Stimulated activated CD8-positive, alpha-beta memory T cell treated with anti-CD3 and anti-CD28 coated beads, Interleukin-7, amount 100 ng/mL, for 48 hours (primary cell): ENCODE results near the gene RAF1.
"Not testable (repeated sequence)": the region's sequence is repeated elsewhere in the genome, so short reads cannot be mapped to it uniquely, and the experiment has no call there.

Experiments
- DNase-seq, 2 donors: peaks; one replicate each; pipeline ENCODE4 v3.0.0-alpha.2; 2020; ENCODE audit warnings: low read depth in 1 of 2; ENCODE audit errors: extremely low read depth in 1 of 2

The RAF1 gene

GRCh38 chr3:12643724-12644123 lies 20.2 kb downstream of the RAF1 start:
- DNase-seq, result no peak

GRCh38 chr3:12643010-12643380 lies 20.9 kb downstream of the RAF1 start:
- no peak for DNase-seq

- not testable (repeated sequence) for DNase-seq
Observed at GRCh38 chr3:12640853-12641252, 23.1 kb downstream of the RAF1 start.

- DNase-seq, result no peak
Observed at GRCh38 chr3:12638105-12638504, 25.8 kb downstream of the RAF1 start.

GRCh38 chr3:12633108-12633507 lies 30.8 kb downstream of the RAF1 start:
- DNase-seq, result no peak

GRCh38 chr3:12632523-12632922 lies 31.4 kb downstream of the RAF1 start:
- DNase-seq, result no peak

GRCh38 chr3:12630843-12631242 lies 33.1 kb downstream of the RAF1 start:
- DNase-seq, result not testable (repeated sequence)

- DNase-seq, result no peak
Observed at GRCh38 chr3:12630292-12630691, 33.6 kb downstream of the RAF1 start.

GRCh38 chr3:12629560-12629959 lies 34.4 kb downstream of the RAF1 start:
- no peak for DNase-seq

- no peak for DNase-seq
Observed at GRCh38 chr3:12628813-12629212, 35.1 kb downstream of the RAF1 start.

- DNase-seq, result no peak
Observed at GRCh38 chr3:12627370-12627769, 36.5 kb downstream of the RAF1 start.

GRCh38 chr3:12624964-12625363 lies 39.0 kb downstream of the RAF1 start:
- not testable (repeated sequence) for DNase-seq

- DNase-seq, result no peak
Observed at GRCh38 chr3:12624056-12624455, 39.9 kb downstream of the RAF1 start.

GRCh38 chr3:12622335-12622734 lies 41.6 kb downstream of the RAF1 start:
- no peak for DNase-seq

- DNase-seq, result no peak
Observed at GRCh38 chr3:12620729-12621128, 43.2 kb downstream of the RAF1 start.

GRCh38 chr3:12620305-12620704 lies 43.6 kb downstream of the RAF1 start:
- DNase-seq, result no peak

GRCh38 chr3:12618426-12618825 lies 45.5 kb downstream of the RAF1 start:
- no peak for DNase-seq

GRCh38 chr3:12615266-12615665 lies 48.7 kb downstream of the RAF1 start:
- no peak for DNase-seq

- no peak for DNase-seq
Observed at GRCh38 chr3:12613250-12613649, 50.7 kb downstream of the RAF1 start.

GRCh38 chr3:12612514-12613226 lies 51.2 kb downstream of the RAF1 start:
- no peak for DNase-seq

GRCh38 chr3:12611117-12611516 lies 52.8 kb downstream of the RAF1 start:
- DNase-seq, result no peak

- no peak for DNase-seq
Observed at GRCh38 chr3:12608376-12608775, 55.5 kb downstream of the RAF1 start.

- DNase-seq, result no peak
Observed at GRCh38 chr3:12603969-12604368, 59.9 kb downstream of the RAF1 start.
